Mesodermal cell (in vitro differentiated cells): ENCODE results near the gene SPRY4.
"Not testable (repeated sequence)": the region's sequence is repeated elsewhere in the genome, so short reads cannot be mapped to it uniquely, and the experiment has no call there.

Experiments used
- H3K27ac ChIP-seq: 2 replicates; pipeline ENCODE4 v1.7.0; 2013; ENCODE audit warnings: mild to moderate bottlenecking, low read depth, low read length, moderate library complexity; ENCODE audit not compliant: severe bottlenecking
- H3K36me3 ChIP-seq: 2 replicates; pipeline ENCODE4 v1.7.1; 2013; ENCODE audit warnings: mild to moderate bottlenecking, low read length, moderate library complexity; ENCODE audit not compliant: control insufficient read depth, insufficient read depth
- H3K4me1 ChIP-seq: one replicate; pipeline ENCODE4 v1.7.1; 2013; ENCODE audit warnings: mild to moderate bottlenecking, low read length; ENCODE audit not compliant: insufficient read depth, control insufficient read depth, poor library complexity, severe bottlenecking
- H3K4me3 ChIP-seq: 2 replicates; pipeline ENCODE4 v1.7.0; 2013; ENCODE audit warnings: low read length, control low read depth, mild to moderate bottlenecking; ENCODE audit not compliant: insufficient read depth, poor library complexity, severe bottlenecking; ENCODE audit errors: extremely low read depth
- H3K9me3 ChIP-seq: 2 replicates; pipeline ENCODE4 v1.7.1; 2013; ENCODE audit warnings: mild to moderate bottlenecking, low read length, moderate library complexity; ENCODE audit not compliant: control insufficient read depth
- WGBS, 2 experiments: methylation state at CpG; one replicate each; pipeline ENCODE4 v1.1.5; 2013; ENCODE audit warnings: missing lambda C conversion rate in 2 of 2; ENCODE audit not compliant: insufficient coverage in 2 of 2; 5-methylcytosine and 5-hydroxymethylcytosine counted together

The SPRY4 gene

GRCh38 chr5:142281008-142281367 is 43.8 kb downstream of the SPRY4 start:
- H3K4me3 ChIP-seq = no peak overlapping the region
- 74 to 76% methylated on average over 4 to 5 of the region's 6 CpGs for WGBS, 2 experiments
- H3K4me1 ChIP-seq = peaks cover 24% of the 10 kb centered on the region
- no peaks in the 10 kb centered on the region for H3K9me3 ChIP-seq
- peaks cover 24% of the 10 kb centered on the region for H3K36me3 ChIP-seq
- peak overlapping the region; percentile 97 for H3K27ac ChIP-seq

GRCh38 chr5:142280066-142281007 is 44.5 kb downstream of the SPRY4 start:
- Histone ChIP-seq H3K27ac (peak overlapping the region; percentile 97), H3K4me1 (peaks cover 24% of the 10 kb centered on the region)
- 16 to 23% methylated on average over 8 to 11 of the region's 17 CpGs for WGBS, 2 experiments

GRCh38 chr5:142278627-142279026 is 46.2 kb downstream of the SPRY4 start:
- H3K4me3 ChIP-seq = no peak overlapping the region
- no peaks in the 10 kb centered on the region for H3K9me3 ChIP-seq
- H3K36me3 ChIP-seq = peaks cover 5% of the 10 kb centered on the region
- no peak overlapping the region for H3K27ac ChIP-seq
- peaks cover 24% of the 10 kb centered on the region for H3K4me1 ChIP-seq
- 100% methylated on average over 1 of the region's 1 CpG; no CpG with 5 or more reads in 1 of the 2 experiments for WGBS, 2 experiments

More at GRCh38 chr5:142280066-142281007, 44.5 kb downstream of the SPRY4 start:
- no peaks in the 10 kb centered on the region for H3K9me3 ChIP-seq
- no peak overlapping the region for H3K4me3 ChIP-seq
- H3K36me3 ChIP-seq = peaks cover 18% of the 10 kb centered on the region

GRCh38 chr5:142277796-142278195 is 47.0 kb downstream of the SPRY4 start:
- whole genome bisulfite sequencing, 2 experiments = 89 to 100% methylated on average over 2 to 3 of the region's 3 CpGs
- H3K27ac ChIP-seq = no peak overlapping the region
- no peak overlapping the region for H3K4me3 ChIP-seq
- peaks cover 24% of the 10 kb centered on the region for H3K4me1 ChIP-seq
- no peaks in the 10 kb centered on the region for H3K9me3 ChIP-seq
- peaks cover 4% of the 10 kb centered on the region for H3K36me3 ChIP-seq

- Histone ChIP-seq H3K27ac (no peak overlapping the region), H3K4me1 (peaks cover 22% of the 10 kb centered on the region), H3K4me3 (no peak overlapping the region), H3K36me3 (peaks cover 7% of the 10 kb centered on the region), H3K9me3 (no peaks in the 10 kb centered on the region)
- WGBS, 2 experiments = 81 to 89% methylated on average over 4 to 6 of the region's 6 CpGs
Observed at GRCh38 chr5:142276517-142276916, 48.3 kb downstream of the SPRY4 start.

- Histone ChIP-seq H3K36me3 (peaks cover 7% of the 10 kb centered on the region), H3K9me3 (no peaks in the 10 kb centered on the region), H3K4me1 (peaks cover 13% of the 10 kb centered on the region), H3K4me3 (no peak overlapping the region), H3K27ac (no peak overlapping the region)
- WGBS, 2 experiments = 100% methylated on average over 1 to 2 of the region's 3 CpGs
Observed at GRCh38 chr5:142275496-142275895, 49.3 kb downstream of the SPRY4 start.

GRCh38 chr5:142272596-142272995 is 52.2 kb downstream of the SPRY4 start:
- not testable (repeated sequence) for H3K36me3 ChIP-seq, H3K9me3 ChIP-seq, H3K4me3 ChIP-seq, H3K27ac ChIP-seq, H3K4me1 ChIP-seq
- WGBS, 2 experiments = no CpG with 5 or more reads among the region's 5 CpGs

- H3K4me3 ChIP-seq, H3K9me3 ChIP-seq, H3K4me1 ChIP-seq, H3K36me3 ChIP-seq, H3K27ac ChIP-seq: not testable (repeated sequence)
- WGBS, 2 experiments = no CpG with 5 or more reads among the region's 4 CpGs
Observed at GRCh38 chr5:142264084-142264483, 60.7 kb downstream of the SPRY4 start.

GRCh38 chr5:142263346-142263745 is 61.5 kb downstream of the SPRY4 start:
- 88 to 95% methylated on average over 2 to 3 of the region's 3 CpGs for WGBS, 2 experiments
- Histone ChIP-seq H3K4me3 (no peak overlapping the region), H3K9me3 (no peaks in the 10 kb centered on the region), H3K4me1 (peaks cover 6% of the 10 kb centered on the region), H3K27ac (no peak overlapping the region), H3K36me3 (no peaks in the 10 kb centered on the region)

GRCh38 chr5:142262683-142263082 is 62.1 kb downstream of the SPRY4 start:
- Histone ChIP-seq H3K4me1 (peaks cover 6% of the 10 kb centered on the region), H3K36me3 (no peaks in the 10 kb centered on the region), H3K27ac (no peak overlapping the region), H3K4me3 (no peak overlapping the region), H3K9me3 (no peaks in the 10 kb centered on the region)
- WGBS, 2 experiments = 92 to 93% methylated on average over 4 to 5 of the region's 6 CpGs
